Measurements from ENCODE around the gene ADORA1.

- TF ChIP-seq CTCF (conservative IDR thresholded peaks at IDR 0.05 in 1 of 2, IDR thresholded peaks at IDR 0.05 in 1 of 2; ENCODE audit: extremely low read depth in 1 of 2, insufficient read depth in 1 of 2, low read depth in 1 of 2, low read length in 2 of 2) (no peak), EZH2 (IDR thresholded peaks at IDR 0.05; ENCODE audit: borderline replicate concordance, low read length) (no peak)
Observed at GRCh38 chr1:203213126-203213525, 85.6 kb downstream of the ADORA1 start.
